HG03196 (cell line): ENCODE measurements around the gene USP40.

Experiments used
- ATAC-seq: cut with Tn5 transposase; IDR thresholded peaks from one replicate; pipeline ENCODE4 v1.9.1; 2021; ENCODE audit not compliant: unreplicated experiment

Gene USP40

GRCh38 chr2:233476651-233477547, 89.7 kb downstream of the USP40 start:
- no peak for ATAC-seq

DNA sequence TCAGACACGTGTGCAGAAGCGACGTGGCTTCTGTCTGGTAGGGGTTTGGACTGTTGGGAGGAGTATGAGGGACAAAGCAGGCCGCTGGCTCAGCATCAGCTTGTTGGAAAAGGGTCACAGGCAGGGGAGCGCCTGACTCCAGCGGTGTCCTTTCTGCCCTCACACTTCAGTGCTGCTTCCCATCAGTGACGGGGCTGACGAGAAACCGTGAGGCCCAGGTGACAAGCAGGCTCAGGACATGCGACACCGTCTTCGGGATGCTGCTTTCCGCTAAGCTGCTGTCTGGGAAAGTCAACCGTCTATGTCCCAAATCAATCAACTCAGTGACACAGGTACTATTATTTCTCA, 90.5 kb downstream of the USP40 start:
- ATAC-seq, result no peak

- ATAC-seq, result no peak
Observed at GRCh38 chr2:233474308-233475160, 92.0 kb downstream of the USP40 start.

GRCh38 chr2:233473878-233474277, 92.7 kb downstream of the USP40 start:
- no peak for ATAC-seq

- no peak for ATAC-seq
Observed at GRCh38 chr2:233473386-233473791, 93.2 kb downstream of the USP40 start.

GRCh38 chr2:233471291-233472035, 95.1 kb downstream of the USP40 start:
- ATAC-seq, result no peak

DNA sequence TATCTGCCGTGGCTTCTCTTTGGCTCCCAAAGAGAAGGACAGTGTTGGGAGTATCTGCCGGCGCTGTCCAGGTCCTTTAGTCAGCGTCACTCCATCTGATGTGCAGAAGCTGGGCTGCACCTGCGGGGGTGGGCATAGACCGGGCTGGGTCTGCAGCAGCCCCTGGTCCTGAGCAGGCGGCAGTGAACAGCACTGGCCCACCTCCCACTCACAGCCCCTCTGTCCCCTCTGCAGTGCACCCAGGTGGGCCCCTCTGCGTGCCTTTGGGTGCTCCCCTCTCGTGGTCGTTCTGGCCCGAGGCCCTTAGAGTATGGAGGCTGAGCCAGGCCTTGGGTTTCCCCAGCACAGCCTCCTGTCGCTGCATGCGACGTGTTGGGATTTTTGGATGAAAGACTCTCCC, 95.7 kb downstream of the USP40 start:
- no peak for ATAC-seq

DNA sequence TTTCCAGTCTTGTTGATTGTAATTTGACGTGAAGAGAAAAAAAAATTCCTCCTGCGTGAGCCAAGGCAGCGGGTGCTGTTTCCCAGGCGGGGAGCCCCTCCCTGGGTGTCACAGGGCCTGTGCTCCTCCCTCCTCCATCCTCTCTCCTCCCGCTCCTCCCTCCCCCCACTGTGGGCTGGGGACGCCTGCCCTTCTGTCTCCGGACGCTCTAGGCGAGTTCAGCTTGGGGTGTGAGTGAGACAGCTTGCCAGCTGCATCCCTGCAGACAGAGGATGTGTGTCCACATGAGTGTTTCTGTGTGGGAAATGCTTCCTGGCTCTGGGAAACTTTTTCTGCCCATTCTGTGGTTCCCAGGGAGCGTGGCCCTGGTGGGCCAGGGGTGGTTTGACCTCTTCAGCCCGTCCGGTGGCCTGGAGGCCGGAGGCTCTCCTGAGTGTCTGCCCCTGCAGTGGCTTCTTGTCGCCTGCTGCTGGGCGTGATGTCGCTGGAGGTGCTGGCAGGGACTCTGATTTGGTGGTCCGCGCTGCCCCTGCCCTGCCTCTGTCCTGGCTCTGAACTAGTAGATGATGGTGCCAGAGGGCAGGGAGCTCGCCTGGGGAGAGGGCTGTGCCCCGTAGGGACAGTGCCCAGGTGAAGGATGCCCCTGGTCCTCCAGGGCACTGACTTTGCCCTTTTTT, 96.4 kb downstream of the USP40 start:
- ATAC-seq, result no peak

GRCh38 chr2:233469261-233470010, 97.1 kb downstream of the USP40 start:
- no peak for ATAC-seq

DNA sequence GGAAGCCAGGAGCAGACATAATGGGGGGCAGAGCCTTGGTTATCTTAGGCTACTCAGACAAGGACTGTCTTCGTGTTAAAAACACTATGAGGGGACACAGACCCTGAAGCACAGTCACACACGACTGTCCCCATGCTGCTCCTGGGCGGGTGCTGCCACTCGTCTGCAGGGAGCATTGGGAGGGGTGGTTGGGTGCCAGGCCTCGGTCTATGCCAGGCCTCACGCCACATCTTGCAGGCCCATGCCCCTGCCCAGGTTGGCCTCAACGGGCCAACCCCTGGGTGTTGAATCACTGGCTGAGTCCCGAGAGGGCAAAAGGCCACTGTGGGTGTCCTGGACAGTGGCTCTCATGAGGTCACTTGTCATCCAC, 97.9 kb downstream of the USP40 start:
- no peak for ATAC-seq

DNA sequence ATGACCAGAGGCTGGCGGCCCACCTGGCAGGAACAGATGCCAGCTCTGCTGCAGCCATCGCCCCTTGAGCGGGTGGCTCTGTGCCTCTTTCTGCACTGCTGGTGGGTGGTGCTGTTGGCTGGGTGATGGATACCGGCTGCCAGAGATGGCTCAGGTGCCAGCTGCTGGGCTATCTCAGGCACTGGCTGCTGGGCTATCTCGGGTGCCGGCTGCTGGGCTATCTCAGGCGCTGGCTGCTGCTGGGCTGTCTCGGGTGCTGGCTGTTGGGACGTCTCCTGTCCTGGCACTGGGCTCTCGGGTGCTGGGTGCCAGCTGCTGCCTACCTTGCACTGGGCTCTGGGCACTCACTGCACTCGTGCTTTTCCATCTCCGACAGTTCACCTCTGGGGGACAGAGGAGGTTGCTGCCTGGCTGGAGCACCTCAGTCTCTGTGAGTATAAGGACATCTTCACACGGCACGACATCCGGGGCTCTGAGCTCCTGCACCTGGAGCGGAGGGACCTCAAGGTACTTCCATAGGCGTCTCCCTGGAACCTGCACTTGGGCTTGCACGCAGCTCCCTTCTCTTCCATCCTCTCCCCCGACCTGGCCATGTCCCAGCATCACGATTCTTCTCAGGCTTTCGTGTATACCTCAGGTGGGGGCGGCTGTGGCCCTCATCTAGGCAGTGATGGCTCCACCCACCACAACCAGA, 98.4 kb downstream of the USP40 start:
- no peak for ATAC-seq

- no peak for ATAC-seq
Observed at GRCh38 chr2:233466991-233467603, 99.5 kb downstream of the USP40 start.

DNA sequence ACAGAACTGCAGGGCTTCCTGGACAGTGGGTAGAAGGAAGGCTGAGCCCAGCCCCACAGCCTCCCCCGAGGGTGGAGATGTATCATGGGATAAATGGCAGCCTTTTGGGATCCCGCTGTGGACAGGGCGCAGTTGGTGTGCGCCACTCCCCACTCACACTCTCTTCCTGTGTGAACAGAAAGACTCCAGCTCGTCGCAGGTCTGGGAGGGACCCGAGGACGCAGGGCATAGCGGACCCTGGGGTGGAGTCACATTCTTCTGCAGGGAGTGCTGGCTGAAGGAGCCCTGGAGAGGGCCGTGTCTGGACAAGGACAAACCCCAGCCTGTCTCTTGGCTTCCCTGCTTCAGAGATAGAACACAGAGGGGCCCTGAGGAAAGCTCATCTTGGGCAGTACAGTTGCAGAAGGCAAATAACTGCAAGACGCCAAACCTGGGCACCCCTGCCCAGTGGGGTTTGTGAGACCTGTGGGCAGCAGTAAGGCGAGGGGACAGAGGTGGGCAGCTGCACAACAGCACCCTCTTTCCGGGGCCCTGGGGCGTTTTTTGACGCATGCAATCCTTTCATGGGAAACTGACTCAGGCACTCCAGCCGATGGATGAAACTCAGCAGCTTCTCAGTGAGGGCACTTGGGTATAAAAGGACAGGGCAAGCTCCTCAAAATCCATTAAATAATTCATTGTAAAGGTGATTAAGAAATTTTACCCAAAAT, 101.9 kb downstream of the USP40 start:
- ATAC-seq, result no peak

- no peak for ATAC-seq
Observed at GRCh38 chr2:233464056-233464455, 102.5 kb downstream of the USP40 start.

GRCh38 chr2:233463586-233463985, 103.0 kb downstream of the USP40 start:
- no peak for ATAC-seq

GRCh38 chr2:233462826-233463470, 103.6 kb downstream of the USP40 start:
- ATAC-seq, result no peak

DNA sequence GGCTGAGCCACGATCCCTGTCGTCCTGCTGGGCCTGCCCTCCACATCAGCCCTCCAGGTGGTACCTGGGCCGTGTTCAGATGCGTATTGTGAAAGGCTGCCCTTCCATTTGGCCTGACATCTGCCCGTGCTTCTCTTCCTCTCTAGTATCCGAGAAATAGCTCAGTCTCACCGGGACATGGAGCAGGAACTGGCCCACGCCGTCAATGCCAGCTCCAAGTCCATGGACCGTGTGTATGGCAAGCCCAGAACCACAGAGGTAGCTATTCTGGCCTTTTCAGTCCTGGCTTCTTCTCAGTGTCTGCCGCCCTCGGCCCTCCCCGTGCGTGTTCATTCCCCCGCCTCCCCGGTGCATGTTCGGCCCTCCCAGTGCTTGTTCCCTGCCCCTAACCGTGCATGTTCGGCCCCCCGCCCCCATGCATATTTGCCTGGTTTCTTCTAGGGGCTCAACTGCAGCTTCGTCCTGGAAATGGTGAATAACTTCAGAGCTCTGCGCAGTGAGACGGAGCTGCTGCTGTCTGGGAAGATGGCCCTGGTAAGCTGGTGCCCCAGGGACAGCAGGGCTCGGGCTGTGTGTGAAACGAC, 104.3 kb downstream of the USP40 start:
- no peak for ATAC-seq

DNA sequence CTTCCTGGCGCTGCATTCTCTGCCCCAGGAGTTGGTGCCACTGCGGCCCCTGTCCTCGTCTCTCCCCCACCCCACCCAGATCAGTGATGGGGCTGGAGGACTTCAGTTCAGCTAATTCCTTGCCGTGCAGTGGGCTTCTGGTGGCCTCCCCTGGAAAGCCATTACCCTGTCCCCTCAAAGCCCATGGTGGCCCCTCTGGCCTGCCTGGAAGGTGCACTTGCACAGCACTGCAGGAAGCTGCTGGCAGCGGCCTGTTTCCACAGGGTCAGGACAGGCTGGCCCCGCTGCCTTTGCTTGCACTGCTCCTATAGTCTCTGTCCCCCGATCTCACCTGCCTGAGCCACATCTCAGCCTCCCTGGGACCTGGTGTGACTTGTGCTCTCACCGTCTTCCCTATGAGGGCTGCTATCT, 105.1 kb downstream of the USP40 start:
- no peak for ATAC-seq
